Measurements from ENCODE around the gene COL15A1. TPM values are rescaled to one million over a fixed set of nuclear protein-coding genes. Genes with fewer than 3 reads are reported as not detected.
A peak's percentile ranks its signal among the peaks of the same experiment; 100 is the strongest.

COL15A1 gene
- total and polyA plus RNA-seq, 3 experiments from 2014 or later, result 0.07 TPM; not detected in 2

DNA sequence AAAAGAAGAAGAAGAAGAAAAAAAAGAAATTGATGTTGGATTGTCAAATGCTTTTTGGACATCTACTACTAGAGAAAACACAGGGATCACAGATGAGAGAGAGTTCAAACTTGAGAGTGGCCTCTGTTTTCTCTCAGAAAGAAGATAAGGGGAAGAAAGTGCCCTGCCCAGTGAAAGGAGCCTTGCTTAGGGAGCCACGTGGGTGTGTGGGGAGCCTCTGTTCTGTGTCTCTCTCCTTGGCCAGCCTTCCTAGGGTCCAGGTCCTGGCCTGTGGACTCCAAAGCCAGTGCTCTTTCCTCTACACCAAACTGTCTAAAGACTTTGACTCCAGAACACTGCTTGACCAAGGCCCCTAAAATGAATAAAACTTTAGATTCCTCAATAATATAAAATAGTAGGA, 22.0 kb upstream of the COL15A1 start:
- no peaks in the 10 kb centered on the region for H3K9me3 Mint-ChIP-seq
- H3K4me3 Mint-ChIP-seq, result no peak overlapping the region
- H3K27ac Mint-ChIP-seq, result peak overlapping the region in 1 of 8 donors; percentile 61
- no peak overlapping the region for H3K27ac ChIP-seq (ENCODE audit: low read depth, low read length)
- H3K36me3 ChIP-seq (ENCODE audit: insufficient read depth, low read length), result no peaks in the 10 kb centered on the region
- H3K4me1 Mint-ChIP-seq, result no peaks in the 10 kb centered on the region
- H3K27me3 Mint-ChIP-seq, result peaks cover 6 to 13% of the 10 kb centered on the region in 2 donors
- H3K27me3 ChIP-seq (ENCODE audit: insufficient read depth, low read length, poor library complexity, severe bottlenecking), result no peaks in the 10 kb centered on the region
- H3K4me1 ChIP-seq (ENCODE audit: insufficient read depth, low read length), result no peaks in the 10 kb centered on the region
- POLR2A ChIA-PET, result no interaction called here
- H3K9me3 ChIP-seq (ENCODE audit: low read length), result no peaks in the 10 kb centered on the region
- no peaks in the 10 kb centered on the region for H3K36me3 Mint-ChIP-seq
- DNase-seq, result no peak
- no peak overlapping the region for H3K4me3 ChIP-seq (ENCODE audit: low read length)
- CTCF ChIA-PET, result interaction anchor here (0.6 kb wide), 1 partner anchor 9 kb away, joined by 3 read pairs; no protein-coding TSS in a partner anchor

DNA sequence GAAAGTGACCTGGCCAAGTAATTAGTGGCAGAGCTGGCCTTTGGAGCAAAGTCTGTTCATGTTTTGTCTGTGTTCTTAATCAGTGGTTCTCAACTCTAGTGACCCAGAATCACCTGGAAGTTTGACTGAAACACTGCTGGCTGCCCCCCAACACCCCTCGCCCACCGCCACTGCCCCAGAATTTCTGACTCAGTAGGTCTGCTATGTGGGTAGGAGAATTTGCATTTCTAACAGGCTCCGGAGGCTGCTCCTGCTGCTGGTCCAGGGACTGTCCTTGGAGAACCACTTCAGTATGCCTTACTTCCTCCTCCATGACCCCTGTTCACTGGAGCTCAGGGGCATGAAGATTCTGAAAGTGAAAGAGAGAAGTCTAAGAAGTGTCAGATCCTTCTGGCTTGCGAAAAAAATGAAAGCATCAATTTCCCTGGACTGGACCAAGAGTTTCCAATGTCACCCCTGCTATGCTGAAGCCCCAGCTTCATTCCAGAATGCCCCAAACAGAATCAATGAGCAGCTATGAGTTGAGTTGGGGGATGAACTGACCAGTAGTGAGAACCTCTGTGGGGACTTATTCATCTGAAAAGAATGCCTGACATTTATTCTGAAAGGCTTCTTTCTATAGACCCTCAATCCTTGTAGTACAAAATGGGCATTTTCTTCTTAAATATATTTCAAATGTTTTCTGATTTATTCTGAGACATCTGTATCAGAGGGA, 20.8 kb upstream of the COL15A1 start:
- DNase-seq, result no peak
- Mint-ChIP-seq H3K27ac (no peak overlapping the region), H3K27me3 (peaks cover 6 to 17% of the 10 kb centered on the region in 2 donors), H3K36me3 (no peaks in the 10 kb centered on the region), H3K4me1 (no peaks in the 10 kb centered on the region), H3K4me3 (peak overlapping the region in 1 of 7 donors; percentile 15), H3K9me3 (no peaks in the 10 kb centered on the region)
- CTCF ChIA-PET, result no interaction called here
- Histone ChIP-seq H3K9me3 (ENCODE audit: low read length) (no peaks in the 10 kb centered on the region), H3K4me3 (ENCODE audit: low read length) (no peak overlapping the region), H3K27me3 (ENCODE audit: insufficient read depth, low read length, poor library complexity, severe bottlenecking) (no peaks in the 10 kb centered on the region), H3K4me1 (ENCODE audit: insufficient read depth, low read length) (no peaks in the 10 kb centered on the region), H3K36me3 (ENCODE audit: insufficient read depth, low read length) (no peaks in the 10 kb centered on the region), H3K27ac (ENCODE audit: low read depth, low read length) (no peak overlapping the region)
- POLR2A ChIA-PET, result no interaction called here

- Mint-ChIP-seq H3K4me3 (no peak overlapping the region), H3K4me1 (no peaks in the 10 kb centered on the region), H3K27me3 (peaks cover 13 to 22% of the 10 kb centered on the region in 2 donors), H3K9me3 (no peaks in the 10 kb centered on the region), H3K27ac (no peak overlapping the region), H3K36me3 (no peaks in the 10 kb centered on the region)
- CTCF ChIA-PET, result no interaction called here
- DNase-seq, result no peak
- H3K36me3 ChIP-seq (ENCODE audit: insufficient read depth, low read length), result no peaks in the 10 kb centered on the region
- H3K4me3 ChIP-seq (ENCODE audit: low read length), result no peak overlapping the region
- no peaks in the 10 kb centered on the region for H3K9me3 ChIP-seq (ENCODE audit: low read length)
- no peak overlapping the region for H3K27ac ChIP-seq (ENCODE audit: low read depth, low read length)
- H3K4me1 ChIP-seq (ENCODE audit: insufficient read depth, low read length), result no peaks in the 10 kb centered on the region
- no peaks in the 10 kb centered on the region for H3K27me3 ChIP-seq (ENCODE audit: insufficient read depth, low read length, poor library complexity, severe bottlenecking)
- POLR2A ChIA-PET, result no interaction called here
Measured at GRCh38 chr9:98923451-98924123, 20.1 kb upstream of the COL15A1 start.

DNA sequence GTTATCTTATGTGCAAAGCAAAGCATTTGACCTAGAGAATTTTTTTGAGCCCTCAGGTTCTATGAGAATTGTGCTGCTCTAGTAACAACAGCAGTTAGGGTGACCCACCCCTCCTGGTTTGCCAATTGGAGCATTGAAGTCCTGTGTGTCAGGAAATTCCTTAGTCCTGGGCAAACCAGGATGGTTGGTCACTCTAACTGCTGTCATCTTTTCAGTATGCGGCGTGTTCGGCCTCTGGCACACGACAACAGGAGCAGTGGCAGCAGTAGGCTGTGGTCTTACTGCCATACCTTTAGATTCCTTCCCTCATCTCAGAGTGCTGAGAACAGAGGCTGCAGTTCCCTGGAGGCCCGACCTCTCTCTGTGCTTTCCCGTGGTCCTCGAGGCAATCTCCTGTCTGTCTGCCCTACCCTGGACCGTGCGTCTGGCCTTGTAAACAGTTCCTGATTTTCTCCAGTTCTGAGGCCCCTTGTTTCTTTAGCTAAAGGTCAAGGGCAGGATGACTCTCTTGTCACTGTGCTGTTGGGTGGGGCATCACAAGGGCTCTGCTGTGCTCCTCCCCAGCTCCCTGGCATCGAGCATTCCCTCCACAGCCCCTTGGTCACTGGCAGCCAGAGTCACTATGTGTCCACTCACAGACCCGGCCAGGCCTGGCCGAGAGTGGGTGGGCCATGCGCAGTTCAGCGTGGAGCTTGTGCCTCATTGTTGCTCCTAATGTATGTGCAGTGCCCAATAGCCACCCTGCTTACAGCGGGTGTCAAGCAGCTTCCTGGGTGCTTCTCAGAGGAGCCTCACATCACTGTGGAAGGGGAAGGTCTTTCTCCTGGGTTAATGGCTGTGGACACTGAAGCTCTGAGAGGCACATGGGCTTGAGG, 18.5 kb upstream of the COL15A1 start:
- Mint-ChIP-seq H3K27me3 (peaks cover 21 to 29% of the 10 kb centered on the region in 2 donors), H3K36me3 (no peaks in the 10 kb centered on the region), H3K9me3 (no peaks in the 10 kb centered on the region), H3K27ac (no peak overlapping the region), H3K4me1 (no peaks in the 10 kb centered on the region), H3K4me3 (no peak overlapping the region)
- ChIA-PET POLR2A (no interaction called here), CTCF (no interaction called here)
- no peak overlapping the region for H3K27ac ChIP-seq (ENCODE audit: low read depth, low read length)
- no peak overlapping the region for H3K4me3 ChIP-seq (ENCODE audit: low read length)
- no peaks in the 10 kb centered on the region for H3K9me3 ChIP-seq (ENCODE audit: low read length)
- no peaks in the 10 kb centered on the region for H3K27me3 ChIP-seq (ENCODE audit: insufficient read depth, low read length, poor library complexity, severe bottlenecking)
- DNase-seq, result no peak
- no peaks in the 10 kb centered on the region for H3K36me3 ChIP-seq (ENCODE audit: insufficient read depth, low read length)
- H3K4me1 ChIP-seq (ENCODE audit: insufficient read depth, low read length), result no peaks in the 10 kb centered on the region

- ChIA-PET CTCF (no interaction called here), POLR2A (no interaction called here)
- no peak for DNase-seq
- H3K27me3 ChIP-seq (ENCODE audit: insufficient read depth, low read length, poor library complexity, severe bottlenecking), result no peaks in the 10 kb centered on the region
- H3K36me3 ChIP-seq (ENCODE audit: insufficient read depth, low read length), result no peaks in the 10 kb centered on the region
- Mint-ChIP-seq H3K36me3 (no peaks in the 10 kb centered on the region), H3K27me3 (peaks cover 21 to 34% of the 10 kb centered on the region in 2 donors), H3K27ac (no peak overlapping the region), H3K9me3 (no peaks in the 10 kb centered on the region), H3K4me3 (no peak overlapping the region), H3K4me1 (no peaks in the 10 kb centered on the region)
- no peak overlapping the region for H3K4me3 ChIP-seq (ENCODE audit: low read length)
- no peaks in the 10 kb centered on the region for H3K4me1 ChIP-seq (ENCODE audit: insufficient read depth, low read length)
- no peaks in the 10 kb centered on the region for H3K9me3 ChIP-seq (ENCODE audit: low read length)
- no peak overlapping the region for H3K27ac ChIP-seq (ENCODE audit: low read depth, low read length)
Measured at GRCh38 chr9:98925956-98926355, 17.8 kb upstream of the COL15A1 start.

DNA sequence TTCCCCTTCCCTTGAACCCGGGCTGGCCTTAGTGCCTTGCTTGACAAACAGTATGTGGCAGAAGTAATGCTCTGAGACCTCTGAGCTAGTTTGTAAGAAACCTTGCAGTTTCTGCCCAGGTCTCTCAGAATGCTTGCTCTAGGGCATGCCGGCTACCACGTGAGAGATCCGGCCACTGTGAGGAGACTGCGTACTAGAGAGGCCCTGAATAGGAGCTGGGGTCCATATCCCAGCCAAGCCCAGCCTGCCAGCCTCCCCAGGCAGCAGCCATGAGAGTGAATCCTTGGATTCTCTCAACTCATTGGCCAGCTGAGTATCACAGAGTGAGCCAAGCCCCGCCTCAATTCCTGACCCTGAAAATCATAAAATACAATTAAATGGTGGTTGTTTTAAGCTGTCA, 16.0 kb upstream of the COL15A1 start:
- Histone ChIP-seq H3K27me3 (ENCODE audit: insufficient read depth, low read length, poor library complexity, severe bottlenecking) (no peaks in the 10 kb centered on the region), H3K4me1 (ENCODE audit: insufficient read depth, low read length) (no peaks in the 10 kb centered on the region), H3K4me3 (ENCODE audit: low read length) (no peak overlapping the region), H3K36me3 (ENCODE audit: insufficient read depth, low read length) (no peaks in the 10 kb centered on the region), H3K27ac (ENCODE audit: low read depth, low read length) (no peak overlapping the region), H3K9me3 (ENCODE audit: low read length) (no peaks in the 10 kb centered on the region)
- POLR2A ChIA-PET, result no interaction called here
- Mint-ChIP-seq H3K36me3 (no peaks in the 10 kb centered on the region), H3K27me3 (peaks cover 18 to 46% of the 10 kb centered on the region in 2 donors), H3K4me3 (no peak overlapping the region), H3K4me1 (no peaks in the 10 kb centered on the region), H3K9me3 (no peaks in the 10 kb centered on the region), H3K27ac (no peak overlapping the region)
- DNase-seq, result no peak
- CTCF ChIA-PET, result interaction anchor here (1.6 kb wide), 1 partner anchor 9 kb away, joined by 4 read pairs; no protein-coding TSS in a partner anchor

- Histone ChIP-seq H3K4me3 (ENCODE audit: low read length) (no peak overlapping the region), H3K27me3 (ENCODE audit: insufficient read depth, low read length, poor library complexity, severe bottlenecking) (peaks cover 3% of the 10 kb centered on the region), H3K36me3 (ENCODE audit: insufficient read depth, low read length) (no peaks in the 10 kb centered on the region), H3K27ac (ENCODE audit: low read depth, low read length) (no peak overlapping the region), H3K4me1 (ENCODE audit: insufficient read depth, low read length) (no peaks in the 10 kb centered on the region), H3K9me3 (ENCODE audit: low read length) (no peaks in the 10 kb centered on the region)
- ChIA-PET POLR2A (no interaction called here), CTCF (no interaction called here)
- Mint-ChIP-seq H3K36me3 (no peaks in the 10 kb centered on the region), H3K9me3 (no peaks in the 10 kb centered on the region), H3K4me3 (no peak overlapping the region), H3K27me3 (peaks cover 22 to 47% of the 10 kb centered on the region in 2 donors), H3K4me1 (no peaks in the 10 kb centered on the region), H3K27ac (no peak overlapping the region)
- no peak for DNase-seq
Measured at GRCh38 chr9:98929071-98929470, 14.6 kb upstream of the COL15A1 start.

DNA sequence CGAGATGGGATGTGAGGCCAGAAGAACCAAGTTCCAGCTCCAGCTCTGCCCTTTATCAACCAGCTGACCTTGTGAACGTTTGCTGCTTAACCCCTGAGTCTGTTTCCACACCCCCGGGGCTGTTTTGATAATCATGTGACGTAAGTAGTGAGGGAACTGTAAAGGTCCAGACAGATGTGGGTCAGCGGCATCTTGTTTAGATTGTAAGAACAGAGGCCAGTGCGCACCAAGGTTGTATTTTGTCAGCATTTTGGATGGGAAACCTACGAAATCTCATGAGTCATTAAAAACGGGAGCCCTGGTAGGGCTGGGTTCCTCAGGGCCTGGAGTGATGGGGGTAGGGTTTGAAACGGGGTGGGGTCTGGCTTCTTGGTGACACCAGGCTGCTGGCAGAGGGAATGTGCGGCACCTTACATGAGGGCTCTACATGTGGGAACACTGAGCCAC, 13.8 kb upstream of the COL15A1 start:
- H3K36me3 Mint-ChIP-seq, result no peaks in the 10 kb centered on the region
- H3K27me3 Mint-ChIP-seq, result peaks cover 20 to 51% of the 10 kb centered on the region in 2 donors
- no peaks in the 10 kb centered on the region for H3K9me3 ChIP-seq (ENCODE audit: low read length)
- DNase-seq, result no peak
- H3K4me3 Mint-ChIP-seq, result no peak overlapping the region
- ChIA-PET CTCF (no interaction called here), POLR2A (no interaction called here)
- no peak overlapping the region for H3K27ac ChIP-seq (ENCODE audit: low read depth, low read length)
- H3K27me3 ChIP-seq (ENCODE audit: insufficient read depth, low read length, poor library complexity, severe bottlenecking), result peaks cover 3% of the 10 kb centered on the region
- H3K4me3 ChIP-seq (ENCODE audit: low read length), result no peak overlapping the region
- no peaks in the 10 kb centered on the region for H3K36me3 ChIP-seq (ENCODE audit: insufficient read depth, low read length)
- no peaks in the 10 kb centered on the region for H3K4me1 ChIP-seq (ENCODE audit: insufficient read depth, low read length)
- peak overlapping the region in 1 of 8 donors; percentile 61 for H3K27ac Mint-ChIP-seq
- no peaks in the 10 kb centered on the region for H3K9me3 Mint-ChIP-seq
- no peaks in the 10 kb centered on the region for H3K4me1 Mint-ChIP-seq
